HEK293 (cell line): ENCODE results near the gene ATP2A3.

ENCODE experiments used
- BCL11B ChIP-seq: fragments of 450-650 bp; formaldehyde crosslinking; IDR thresholded peaks from 2 replicates; pipeline ENCODE4 v1.5.1; 2016; ENCODE audit warnings: low read depth, missing biosample characterization, missing genetic modification characterization
- EGR2 ChIP-seq: fragments of 450-650 bp; formaldehyde crosslinking; IDR thresholded peaks from 2 replicates; pipeline ENCODE4 v1.5.1; 2016; ENCODE audit warnings: low read depth, missing biosample characterization, missing genetic modification characterization
- INSM2 ChIP-seq: fragments of 450-650 bp; formaldehyde crosslinking; IDR thresholded peaks from 2 replicates; pipeline ENCODE4 v1.5.1; 2016; ENCODE audit warnings: missing biosample characterization, missing genetic modification characterization
- KLF8 ChIP-seq: fragments of 450-650 bp; formaldehyde crosslinking; IDR thresholded peaks from 2 replicates; pipeline ENCODE4 v1.5.1; 2016; ENCODE audit warnings: missing biosample characterization, missing genetic modification characterization
- MYNN ChIP-seq: fragments of 450-650 bp; formaldehyde crosslinking; IDR thresholded peaks from 2 replicates; pipeline ENCODE4 v1.5.1; 2016; ENCODE audit warnings: missing biosample characterization, missing genetic modification characterization, borderline replicate concordance
- OVOL3 ChIP-seq: fragments of 450-650 bp; formaldehyde crosslinking; IDR thresholded peaks from 2 replicates; pipeline ENCODE4 v1.5.1; 2016; ENCODE audit warnings: missing biosample characterization, missing genetic modification characterization
- PATZ1 ChIP-seq: fragments of 450-650 bp; formaldehyde crosslinking; IDR thresholded peaks from 2 replicates; pipeline ENCODE4 v1.5.1; 2016; ENCODE audit warnings: missing biosample characterization, missing genetic modification characterization
- SP2 ChIP-seq: fragments of 450-650 bp; formaldehyde crosslinking; IDR thresholded peaks from 2 replicates; pipeline ENCODE4 v1.5.1; 2016; ENCODE audit warnings: missing biosample characterization, missing genetic modification characterization
- WT1 ChIP-seq: fragments of 450-650 bp; formaldehyde crosslinking; IDR thresholded peaks from 2 replicates; pipeline ENCODE4 v1.5.1; 2016; ENCODE audit warnings: missing biosample characterization, missing genetic modification characterization
- ZBTB20 ChIP-seq: fragments of 450-650 bp; formaldehyde crosslinking; IDR thresholded peaks from 2 replicates; pipeline ENCODE4 v1.5.1; 2016; ENCODE audit warnings: missing biosample characterization, missing genetic modification characterization
- ZBTB48 ChIP-seq: fragments of 450-650 bp; formaldehyde crosslinking; IDR thresholded peaks from 2 replicates; pipeline ENCODE4 v1.5.1; 2016; ENCODE audit warnings: missing biosample characterization, missing genetic modification characterization
- ZBTB6 ChIP-seq: fragments of 450-650 bp; formaldehyde crosslinking; IDR thresholded peaks from 2 replicates; pipeline ENCODE4 v1.5.1; 2017; ENCODE audit warnings: missing biosample characterization, missing genetic modification characterization
- ZBTB8A ChIP-seq: fragments of 450-650 bp; formaldehyde crosslinking; IDR thresholded peaks from 2 replicates; pipeline ENCODE4 v1.5.1; 2016; ENCODE audit warnings: missing biosample characterization, missing genetic modification characterization
- ZFHX2 ChIP-seq: fragments of 450-650 bp; formaldehyde crosslinking; conservative IDR thresholded peaks from 2 replicates; pipeline ENCODE4 v1.5.1; 2016; ENCODE audit warnings: missing biosample characterization, missing genetic modification characterization
- ZFP37 ChIP-seq: fragments of 450-650 bp; formaldehyde crosslinking; IDR thresholded peaks from 2 replicates; pipeline ENCODE4 v1.5.1; 2016; ENCODE audit warnings: missing biosample characterization, missing genetic modification characterization
- ZIC2 ChIP-seq: fragments of 450-650 bp; formaldehyde crosslinking; IDR thresholded peaks from 2 replicates; pipeline ENCODE4 v1.5.1; 2016; ENCODE audit warnings: missing biosample characterization, missing genetic modification characterization
- ZNF223 ChIP-seq: fragments of 450-650 bp; formaldehyde crosslinking; IDR thresholded peaks from 2 replicates; pipeline ENCODE4 v1.5.1; 2016; ENCODE audit warnings: missing biosample characterization, missing genetic modification characterization
- ZNF26 ChIP-seq: fragments of 450-650 bp; formaldehyde crosslinking; IDR thresholded peaks from 2 replicates; pipeline ENCODE4 v1.5.1; 2016; ENCODE audit warnings: missing biosample characterization, missing genetic modification characterization
- ZNF366 ChIP-seq: fragments of 450-650 bp; formaldehyde crosslinking; conservative IDR thresholded peaks from 2 replicates; pipeline ENCODE4 v1.5.1; 2016; ENCODE audit warnings: missing biosample characterization, missing genetic modification characterization
- ZNF398 ChIP-seq: fragments of 450-650 bp; formaldehyde crosslinking; IDR thresholded peaks from 2 replicates; pipeline ENCODE4 v1.5.1; 2017; ENCODE audit warnings: missing biosample characterization, missing genetic modification characterization
- ZNF423 ChIP-seq: fragments of 450-650 bp; formaldehyde crosslinking; IDR thresholded peaks from 2 replicates; pipeline ENCODE4 v1.5.1; 2016; ENCODE audit warnings: missing biosample characterization, missing genetic modification characterization
- ZNF529 ChIP-seq: fragments of 450-650 bp; formaldehyde crosslinking; IDR thresholded peaks from 2 replicates; pipeline ENCODE4 v1.5.1; 2017; ENCODE audit warnings: missing genetic modification characterization, missing biosample characterization; ENCODE audit not compliant: insufficient replicate concordance
- ZNF585B ChIP-seq: fragments of 450-650 bp; formaldehyde crosslinking; IDR thresholded peaks from 2 replicates; pipeline ENCODE4 v1.5.1; 2016; ENCODE audit warnings: missing biosample characterization, missing genetic modification characterization
- ZNF600 ChIP-seq: fragments of 450-650 bp; formaldehyde crosslinking; IDR thresholded peaks from 2 replicates; pipeline ENCODE4 v1.5.1; 2016; ENCODE audit warnings: missing biosample characterization, missing genetic modification characterization
- ZNF660 ChIP-seq: fragments of 450-650 bp; IDR thresholded peaks from 2 replicates; pipeline ENCODE4 v1.5.1; 2018; ENCODE audit warnings: missing biosample characterization, mild to moderate bottlenecking, missing genetic modification characterization
- ZNF692 ChIP-seq: fragments of 450-650 bp; formaldehyde crosslinking; IDR thresholded peaks from 2 replicates; pipeline ENCODE4 v1.5.1; 2016; ENCODE audit warnings: missing biosample characterization, missing genetic modification characterization
- ZNF843 ChIP-seq: fragments of 450-650 bp; formaldehyde crosslinking; IDR thresholded peaks from 2 replicates; pipeline ENCODE4 v1.5.1; 2016; ENCODE audit warnings: missing biosample characterization, missing genetic modification characterization
- ZSCAN4 ChIP-seq: fragments of 450-650 bp; formaldehyde crosslinking; IDR thresholded peaks from 2 replicates; pipeline ENCODE4 v1.5.1; 2017; ENCODE audit warnings: missing biosample characterization, missing genetic modification characterization

Gene ATP2A3

GRCh38 chr17:3892095-3892998, 71.9 kb downstream of the ATP2A3 start (continued):
- TF ChIP-seq ZNF398 (peak; percentile 79), OVOL3 (tag by site-specific recombination) (no peak), ZNF529 (no peak), ZNF843 (tag by site-specific recombination) (peak; percentile 42; the same call in 1 of the 2 replicates), EGR2 (tag by site-specific recombination) (peak; percentile 99), KLF8 (tag by site-specific recombination) (peak; percentile 97), ZNF600 (tag by site-specific recombination) (peak; percentile 69; the same call in 1 of the 2 replicates), ZNF26 (tag by site-specific recombination) (no peak), ZNF223 (tag by site-specific recombination) (peak; percentile 90), ZNF366 (tag by site-specific recombination) (peak; percentile 65), ZIC2 (tag by site-specific recombination) (peak; percentile 28; the same call in 1 of the 2 replicates), ZNF585B (tag by site-specific recombination) (no peak), ZBTB48 (peak; percentile 75), MYNN (tag by site-specific recombination) (0 out of 2 replicates have a peak, but pooled peaks have one; percentile 13), ZNF423 (tag by site-specific recombination) (0 out of 2 replicates have a peak, but pooled peaks have one; percentile 2), ZSCAN4 (peak; percentile 43; the same call in 1 of the 2 replicates), WT1 (tag by site-specific recombination) (peak; percentile 81), ZBTB20 (tag by site-specific recombination) (peak; percentile 88), ZNF660 (no peak), ZNF692 (tag by site-specific recombination) (peak; percentile 73), ZBTB8A (tag by site-specific recombination) (peak; percentile 93), ZBTB6 (no peak), INSM2 (tag by site-specific recombination) (peak; percentile 67; the same call in 1 of the 2 replicates), ZFP37 (no peak), ZFHX2 (tag by site-specific recombination) (peak; percentile 100), BCL11B (peak; percentile 77), SP2 (tag by site-specific recombination) (peak; percentile 95), PATZ1 (tag by site-specific recombination) (peak; percentile 97)
